ENCODE results near the gene NKD2.
"Not testable (repeated sequence)": the region's sequence is repeated elsewhere in the genome, so short reads cannot be mapped to it uniquely, and the experiment has no call there.

NKD2 gene

GRCh38 chr5:966345-966710 is 42.3 kb upstream of the NKD2 start:
- DNase-seq (ENCODE audit: low spot score) = no peak
- TF ChIP-seq, protein P1, sequence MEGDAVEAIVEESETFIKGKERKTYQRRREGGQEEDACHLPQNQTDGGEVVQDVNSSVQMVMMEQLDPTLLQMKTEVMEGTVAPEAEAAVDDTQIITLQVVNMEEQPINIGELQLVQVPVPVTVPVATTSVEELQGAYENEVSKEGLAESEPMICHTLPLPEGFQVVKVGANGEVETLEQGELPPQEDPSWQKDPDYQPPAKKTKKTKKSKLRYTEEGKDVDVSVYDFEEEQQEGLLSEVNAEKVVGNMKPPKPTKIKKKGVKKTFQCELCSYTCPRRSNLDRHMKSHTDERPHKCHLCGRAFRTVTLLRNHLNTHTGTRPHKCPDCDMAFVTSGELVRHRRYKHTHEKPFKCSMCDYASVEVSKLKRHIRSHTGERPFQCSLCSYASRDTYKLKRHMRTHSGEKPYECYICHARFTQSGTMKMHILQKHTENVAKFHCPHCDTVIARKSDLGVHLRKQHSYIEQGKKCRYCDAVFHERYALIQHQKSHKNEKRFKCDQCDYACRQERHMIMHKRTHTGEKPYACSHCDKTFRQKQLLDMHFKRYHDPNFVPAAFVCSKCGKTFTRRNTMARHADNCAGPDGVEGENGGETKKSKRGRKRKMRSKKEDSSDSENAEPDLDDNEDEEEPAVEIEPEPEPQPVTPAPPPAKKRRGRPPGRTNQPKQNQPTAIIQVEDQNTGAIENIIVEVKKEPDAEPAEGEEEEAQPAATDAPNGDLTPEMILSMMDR (IDR thresholded peaks at IDR 0.05) = no peak
- no peak overlapping the region for H3K27ac ChIP-seq
- H3K4me3 ChIP-seq = no peak overlapping the region

- Histone ChIP-seq H3K27ac (no peak overlapping the region), H3K4me3 (no peak overlapping the region)
- TF ChIP-seq, protein P1 (IDR thresholded peaks at IDR 0.05) = no peak
- DNase-seq (ENCODE audit: low spot score) = no peak
These were observed 41.7 kb upstream of the NKD2 start for GRCh38 chr5:966941-967340.

DNA sequence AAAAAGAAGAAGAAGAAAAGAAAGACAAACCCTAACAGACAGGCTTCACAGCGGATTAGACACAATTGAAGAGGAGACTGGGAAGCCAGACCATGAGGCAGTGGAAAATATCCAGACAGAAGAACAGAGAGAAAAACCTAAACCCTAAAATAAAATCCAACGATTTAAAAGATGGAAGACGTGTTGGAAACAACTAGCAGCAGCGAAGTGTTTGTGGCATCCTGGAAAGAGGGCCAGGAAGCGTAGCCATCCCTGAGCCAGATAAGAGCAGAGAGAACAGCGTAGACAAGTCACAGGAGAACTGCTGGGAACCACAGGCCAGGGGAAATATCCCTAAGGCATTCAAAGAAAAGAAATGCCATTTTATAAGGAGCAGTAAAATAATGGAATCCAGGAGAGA is 39.7 kb upstream of the NKD2 start:
- DNase-seq (ENCODE audit: low spot score) = no peak
- TF ChIP-seq, protein P1 (IDR thresholded peaks at IDR 0.05) = no peak
- Histone ChIP-seq H3K4me3 (no peak overlapping the region), H3K27ac (no peak overlapping the region)

GRCh38 chr5:969408-969839 is 39.2 kb upstream of the NKD2 start:
- Histone ChIP-seq H3K27ac (no peak overlapping the region), H3K4me3 (no peak overlapping the region)
- TF ChIP-seq, protein P1 (IDR thresholded peaks at IDR 0.05) = no peak
- DNase-seq (ENCODE audit: low spot score) = no peak

- H3K27ac ChIP-seq; DNase-seq (ENCODE audit: low spot score); H3K4me3 ChIP-seq: not testable (repeated sequence)
These were observed 36.0 kb upstream of the NKD2 start for GRCh38 chr5:972575-972974.

DNA sequence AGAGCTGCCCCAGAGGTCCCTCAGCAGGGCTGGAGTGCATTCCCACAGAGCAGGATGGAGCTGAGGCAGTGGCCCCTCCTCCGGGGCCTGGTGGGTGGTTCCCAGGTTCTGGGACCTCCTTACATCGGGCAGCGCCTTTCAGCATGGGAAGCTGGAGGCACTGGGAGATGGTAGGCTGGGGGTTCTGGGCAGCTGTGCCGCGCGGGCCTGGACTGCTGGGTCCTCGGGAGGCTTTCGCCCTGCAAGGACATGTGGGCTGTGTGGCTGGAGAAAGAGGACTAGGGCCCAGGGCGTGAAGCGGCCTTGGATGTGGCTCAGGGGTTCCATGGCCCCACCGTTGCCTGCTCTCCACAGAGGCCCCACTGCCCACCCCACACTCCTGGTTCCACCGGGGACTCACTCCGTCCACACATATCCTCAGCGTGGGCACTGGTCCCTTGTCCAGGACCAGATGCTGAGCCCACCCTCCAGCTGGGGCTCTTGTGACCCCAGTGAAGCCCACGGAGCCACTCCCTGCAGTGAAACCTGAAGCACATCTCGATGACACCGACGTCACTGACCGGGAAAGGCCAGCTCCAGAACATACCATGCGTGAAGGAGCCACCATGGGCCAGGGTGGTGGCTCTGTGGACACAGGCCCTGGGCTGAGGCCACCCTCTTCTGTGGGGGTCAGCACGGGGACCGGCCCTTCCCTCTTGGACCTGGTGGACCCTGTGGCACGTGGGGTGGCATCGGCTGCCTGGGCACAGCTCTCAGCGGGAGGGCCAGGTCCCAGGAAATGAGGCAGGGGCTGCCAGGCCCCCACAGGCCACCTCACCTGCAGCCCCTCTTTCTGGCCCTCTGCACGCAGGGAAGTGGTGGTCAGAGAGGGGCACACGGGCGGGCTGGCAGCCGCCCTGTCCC is 31.5 kb upstream of the NKD2 start:
- Histone ChIP-seq H3K4me3 (no peak overlapping the region), H3K27ac (no peak overlapping the region)
- TF ChIP-seq, protein P1 (IDR thresholded peaks at IDR 0.05) = no peak
- DNase-seq (ENCODE audit: low spot score) = peak; percentile 59

- DNase-seq (ENCODE audit: low spot score) = no peak
- H3K4me3 ChIP-seq = no peak overlapping the region
- TF ChIP-seq, protein P1 (IDR thresholded peaks at IDR 0.05) = no peak
- H3K27ac ChIP-seq = no peak overlapping the region
These were observed 30.5 kb upstream of the NKD2 start for GRCh38 chr5:978054-978453.

Data from coronary artery (tissue), 2 donors.